ENCODE measurements around the gene NPIPA1.
"Not testable (repeated sequence)": the region's sequence is repeated elsewhere in the genome, so short reads cannot be mapped to it uniquely, and the experiment has no call there.

The NPIPA1 gene

GRCh38 chr16:14937143-14937542 is at the start of gene NPIPA1:
TSS of gene NPIPA1 (plus strand) at chr16:14937443. CDS start at chr16:14937443, 0 bp downstream.
- DNase-seq (ENCODE audit: low read depth, low spot score): not testable (repeated sequence)

GRCh38 chr16:14892111-14892510 is 45.1 kb upstream of the NPIPA1 start:
- DNase-seq (ENCODE audit: low read depth, low spot score): not testable (repeated sequence)
- peak overlapping the region; percentile 22 for H3K27ac ChIP-seq

More at GRCh38 chr16:14937143-14937542, at the start of gene NPIPA1:
- not testable (repeated sequence) for H3K27ac ChIP-seq

- H3K27ac ChIP-seq; DNase-seq (ENCODE audit: low read depth, low spot score): not testable (repeated sequence)
Measured at GRCh38 chr16:14895382-14895781, 41.9 kb upstream of the NPIPA1 start.

- H3K27ac ChIP-seq; DNase-seq (ENCODE audit: low read depth, low spot score): not testable (repeated sequence)
Measured at GRCh38 chr16:14896023-14896422, 41.2 kb upstream of the NPIPA1 start.

GRCh38 chr16:14897006-14897664 is 40.1 kb upstream of the NPIPA1 start:
- DNase-seq (ENCODE audit: low read depth, low spot score); H3K27ac ChIP-seq: not testable (repeated sequence)

- DNase-seq (ENCODE audit: low read depth, low spot score); H3K27ac ChIP-seq: not testable (repeated sequence)
Measured at GRCh38 chr16:14898162-14898561, 39.1 kb upstream of the NPIPA1 start.

- H3K27ac ChIP-seq; DNase-seq (ENCODE audit: low read depth, low spot score): not testable (repeated sequence)
Measured at GRCh38 chr16:14903191-14903957, 33.9 kb upstream of the NPIPA1 start.

GRCh38 chr16:14909744-14910143 is 27.5 kb upstream of the NPIPA1 start:
- DNase-seq (ENCODE audit: low read depth, low spot score); H3K27ac ChIP-seq: not testable (repeated sequence)

- DNase-seq (ENCODE audit: low read depth, low spot score); H3K27ac ChIP-seq: not testable (repeated sequence)
Measured at GRCh38 chr16:14910833-14911629, 26.2 kb upstream of the NPIPA1 start.

- DNase-seq (ENCODE audit: low read depth, low spot score): not testable (repeated sequence)
- H3K27ac ChIP-seq: peak overlapping the region; percentile 38
Measured at GRCh38 chr16:14911954-14912353, 25.3 kb upstream of the NPIPA1 start.

GRCh38 chr16:14912588-14912987 is 24.7 kb upstream of the NPIPA1 start:
- H3K27ac ChIP-seq; DNase-seq (ENCODE audit: low read depth, low spot score): not testable (repeated sequence)

GRCh38 chr16:14918504-14918903 is 18.7 kb upstream of the NPIPA1 start:
- not testable (repeated sequence) for DNase-seq (ENCODE audit: low read depth, low spot score); H3K27ac ChIP-seq

GRCh38 chr16:14919837-14920600 is 17.2 kb upstream of the NPIPA1 start:
- H3K27ac ChIP-seq; DNase-seq (ENCODE audit: low read depth, low spot score): not testable (repeated sequence)

- H3K27ac ChIP-seq; DNase-seq (ENCODE audit: low read depth, low spot score): not testable (repeated sequence)
Measured at GRCh38 chr16:14922285-14922684, 15.0 kb upstream of the NPIPA1 start.

- H3K27ac ChIP-seq: not testable (repeated sequence)
Measured at GRCh38 chr16:14922968-14923367, 14.3 kb upstream of the NPIPA1 start.

GRCh38 chr16:14923394-14924088 is 13.7 kb upstream of the NPIPA1 start:
- not testable (repeated sequence) for DNase-seq (ENCODE audit: low read depth, low spot score); H3K27ac ChIP-seq

More at GRCh38 chr16:14922968-14923367, 14.3 kb upstream of the NPIPA1 start:
- not testable (repeated sequence) for DNase-seq (ENCODE audit: low read depth, low spot score)

GRCh38 chr16:14924359-14924758 is 12.9 kb upstream of the NPIPA1 start:
- not testable (repeated sequence) for DNase-seq (ENCODE audit: low read depth, low spot score); H3K27ac ChIP-seq

GRCh38 chr16:14924982-14925381 is 12.3 kb upstream of the NPIPA1 start:
- not testable (repeated sequence) for DNase-seq (ENCODE audit: low read depth, low spot score); H3K27ac ChIP-seq

- not testable (repeated sequence) for DNase-seq (ENCODE audit: low read depth, low spot score); H3K27ac ChIP-seq
Measured at GRCh38 chr16:14928064-14928714, 9.1 kb upstream of the NPIPA1 start.

Measured in epithelial cell of prostate (primary cell).